HG03060 (cell line): Measurements from ENCODE around the gene ILK.

Experiments
- ATAC-seq: cut with Tn5 transposase; IDR thresholded peaks from one replicate; pipeline ENCODE4 v1.9.1; 2021; ENCODE audit warnings: low read depth, moderate number of reproducible peaks; ENCODE audit not compliant: unreplicated experiment

ILK gene

DNA sequence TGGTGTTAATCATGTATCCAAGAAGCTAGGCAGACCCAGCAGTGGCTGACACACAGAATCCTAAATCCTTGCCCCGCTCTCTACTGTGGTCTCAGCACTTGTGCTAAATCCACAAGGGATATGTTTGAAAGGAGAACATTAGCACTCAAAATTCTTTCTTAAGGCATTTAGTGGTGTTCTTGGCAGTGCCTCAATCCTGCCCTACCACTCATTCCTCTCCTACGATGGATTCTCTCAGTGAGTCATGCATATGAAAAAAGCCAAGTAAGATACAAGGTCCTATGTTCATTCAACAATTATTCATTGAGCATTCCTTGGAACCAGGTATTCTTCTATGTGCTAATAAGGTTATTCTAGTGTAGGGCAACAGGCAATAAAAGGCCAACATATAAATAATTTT lies 31.4 kb upstream of the ILK start:
- no peak for ATAC-seq

DNA sequence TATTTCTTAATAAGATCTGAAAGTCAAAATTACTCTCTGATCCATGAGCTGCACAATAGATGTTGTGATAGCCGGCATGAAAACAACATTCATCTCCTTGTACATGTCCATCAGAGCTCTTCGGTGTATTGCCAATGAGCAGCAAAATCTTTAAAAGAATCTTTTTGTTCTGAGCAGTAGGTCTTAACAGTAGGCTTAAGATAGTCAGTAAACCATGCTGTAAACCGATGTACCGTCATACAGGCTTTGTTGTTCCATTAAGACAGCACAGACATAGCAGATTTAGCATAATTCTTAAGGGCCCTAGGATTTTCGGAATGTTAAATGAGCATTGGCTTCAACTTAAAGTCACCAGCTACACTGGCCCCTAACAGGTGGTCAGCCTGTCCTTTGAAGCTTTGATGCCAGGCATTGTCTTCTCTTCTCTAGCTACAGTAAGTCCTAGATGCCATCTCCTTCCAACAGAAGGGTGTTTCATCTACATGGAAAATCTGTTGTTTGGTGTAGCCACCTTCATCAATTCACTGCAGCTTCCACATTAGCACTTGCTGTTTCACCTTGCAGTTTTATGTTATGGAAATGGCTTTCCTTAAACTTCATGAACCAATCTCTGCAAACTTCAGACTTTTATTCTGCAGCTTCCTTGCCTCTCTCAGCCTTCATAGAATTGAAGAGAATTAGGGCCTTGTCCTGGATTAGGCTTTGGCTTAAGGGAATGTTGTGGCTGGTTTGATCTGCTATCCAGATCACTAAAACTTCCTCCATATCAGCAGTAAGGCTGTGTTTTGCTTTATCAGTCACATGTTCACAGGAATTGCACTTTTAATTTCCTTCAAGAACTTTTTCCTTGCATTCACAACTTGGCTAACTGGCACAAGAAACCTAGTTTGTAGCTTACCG lies 28.5 kb upstream of the ILK start:
- no peak for ATAC-seq

DNA sequence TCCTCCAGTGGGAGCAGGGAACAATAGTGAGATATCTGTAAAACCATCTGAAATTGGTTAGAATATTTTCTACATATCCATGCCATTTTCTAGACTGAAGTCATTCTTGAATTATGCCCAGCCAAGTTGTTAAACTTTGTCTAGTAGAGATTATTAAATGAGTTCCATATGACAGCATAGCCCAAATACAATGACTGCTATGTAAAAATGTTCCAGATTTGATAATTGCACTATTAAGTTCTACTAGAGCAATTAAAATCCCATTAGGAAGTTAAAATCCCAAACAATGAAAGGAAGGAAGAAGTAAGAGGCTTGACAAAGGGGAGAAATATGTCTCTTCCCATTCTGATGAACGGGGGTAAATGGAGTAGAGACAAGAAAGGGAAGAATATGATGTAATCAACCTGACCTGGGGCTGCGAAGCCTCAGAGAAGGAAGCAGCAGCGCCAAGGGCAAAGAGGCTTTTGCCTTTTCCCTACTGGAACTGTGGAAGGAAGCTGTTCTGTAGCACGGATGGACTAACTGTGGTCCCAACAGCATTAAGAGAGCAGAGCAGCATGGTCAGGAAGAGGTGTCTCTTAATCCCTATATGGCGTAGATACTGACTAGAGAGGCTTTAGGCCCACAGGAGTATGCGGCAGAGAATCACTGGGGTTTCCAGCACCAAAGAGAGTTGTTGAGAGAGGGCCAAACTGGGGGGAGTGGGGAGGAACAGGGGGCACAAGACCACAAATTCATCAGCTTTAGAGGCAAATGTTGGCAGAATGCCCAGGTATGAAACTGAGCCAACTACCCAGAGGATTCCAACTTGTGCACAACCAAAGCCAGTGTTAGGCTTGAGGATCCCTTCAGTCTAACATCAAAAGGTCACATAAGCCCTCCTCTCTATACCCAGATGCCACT lies 26.9 kb upstream of the ILK start:
- no peak for ATAC-seq

DNA sequence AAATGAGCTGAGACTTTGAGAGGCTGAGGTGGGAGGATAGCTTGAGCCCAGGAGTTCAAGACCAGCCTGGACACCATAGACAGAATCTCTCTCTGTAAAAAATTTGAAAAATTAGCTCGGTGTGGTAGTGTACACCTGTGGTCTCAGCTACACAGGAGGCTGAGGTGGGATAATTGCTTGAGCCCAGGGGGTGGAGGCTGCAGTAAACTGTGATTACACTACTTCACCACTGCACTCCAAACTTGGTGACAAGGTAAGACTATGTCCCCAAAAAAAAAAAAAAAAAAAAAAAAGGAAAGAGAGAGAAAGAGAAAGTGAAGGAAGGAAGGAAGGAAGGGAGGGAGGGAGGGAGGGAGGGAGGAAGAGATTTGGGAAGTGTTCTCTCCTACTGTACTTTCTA lies 25.4 kb upstream of the ILK start:
- ATAC-seq, result no peak

DNA sequence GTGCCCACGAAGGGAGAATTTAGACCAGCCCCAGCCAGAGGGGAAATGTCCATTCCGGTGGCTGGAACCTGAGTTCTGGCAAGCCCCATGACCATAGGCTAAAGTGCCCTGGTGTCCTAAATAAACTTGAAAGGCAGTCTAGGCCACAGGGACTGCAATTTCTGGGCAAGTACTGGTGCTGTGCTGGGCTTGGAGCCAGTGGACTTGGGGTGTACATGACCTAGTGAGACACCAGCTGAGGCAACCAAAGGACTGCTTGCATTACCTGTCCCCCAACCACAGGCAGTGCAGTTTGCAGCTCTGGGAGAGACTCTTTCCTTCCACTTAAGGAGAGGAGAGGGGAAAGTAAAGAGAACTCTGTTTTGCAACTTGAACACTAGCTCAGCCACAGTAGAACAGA lies 23.9 kb upstream of the ILK start:
- no peak for ATAC-seq

DNA sequence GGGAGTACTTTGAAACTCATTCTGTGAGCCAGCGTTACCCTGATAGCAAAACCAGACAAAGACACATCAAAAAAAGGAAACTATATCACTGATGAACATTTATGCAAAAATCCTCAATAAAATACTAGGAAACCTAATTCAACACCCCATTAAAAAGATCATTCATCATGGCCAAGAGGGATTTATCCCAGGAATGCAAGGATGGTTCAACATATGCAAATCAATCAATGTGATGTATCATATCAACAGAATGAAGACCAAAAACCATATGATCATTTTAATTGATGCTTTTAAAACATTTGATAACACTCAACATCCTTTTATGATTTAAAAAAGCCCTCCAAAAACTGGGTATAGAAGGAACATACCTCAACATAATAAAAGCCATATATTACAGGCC lies 20.0 kb upstream of the ILK start:
- ATAC-seq, result no peak

DNA sequence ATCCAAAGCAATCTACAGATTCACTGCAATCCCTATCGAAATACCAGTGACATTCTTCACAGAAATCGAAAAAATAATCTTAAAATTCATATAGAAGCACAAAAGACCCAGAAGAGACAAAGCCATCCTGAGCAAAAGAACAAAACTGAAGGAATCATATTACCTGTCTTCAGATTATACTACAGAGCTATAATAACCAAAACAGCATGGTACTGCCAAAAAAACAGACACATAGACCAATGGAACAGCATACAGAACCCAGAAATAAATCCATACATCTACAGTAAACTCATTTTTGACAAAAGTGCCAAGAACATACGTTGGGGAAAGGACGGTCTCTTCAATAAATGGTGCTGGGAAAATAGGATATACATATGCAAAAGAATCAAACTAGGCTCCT lies 19.0 kb upstream of the ILK start:
- no peak for ATAC-seq

DNA sequence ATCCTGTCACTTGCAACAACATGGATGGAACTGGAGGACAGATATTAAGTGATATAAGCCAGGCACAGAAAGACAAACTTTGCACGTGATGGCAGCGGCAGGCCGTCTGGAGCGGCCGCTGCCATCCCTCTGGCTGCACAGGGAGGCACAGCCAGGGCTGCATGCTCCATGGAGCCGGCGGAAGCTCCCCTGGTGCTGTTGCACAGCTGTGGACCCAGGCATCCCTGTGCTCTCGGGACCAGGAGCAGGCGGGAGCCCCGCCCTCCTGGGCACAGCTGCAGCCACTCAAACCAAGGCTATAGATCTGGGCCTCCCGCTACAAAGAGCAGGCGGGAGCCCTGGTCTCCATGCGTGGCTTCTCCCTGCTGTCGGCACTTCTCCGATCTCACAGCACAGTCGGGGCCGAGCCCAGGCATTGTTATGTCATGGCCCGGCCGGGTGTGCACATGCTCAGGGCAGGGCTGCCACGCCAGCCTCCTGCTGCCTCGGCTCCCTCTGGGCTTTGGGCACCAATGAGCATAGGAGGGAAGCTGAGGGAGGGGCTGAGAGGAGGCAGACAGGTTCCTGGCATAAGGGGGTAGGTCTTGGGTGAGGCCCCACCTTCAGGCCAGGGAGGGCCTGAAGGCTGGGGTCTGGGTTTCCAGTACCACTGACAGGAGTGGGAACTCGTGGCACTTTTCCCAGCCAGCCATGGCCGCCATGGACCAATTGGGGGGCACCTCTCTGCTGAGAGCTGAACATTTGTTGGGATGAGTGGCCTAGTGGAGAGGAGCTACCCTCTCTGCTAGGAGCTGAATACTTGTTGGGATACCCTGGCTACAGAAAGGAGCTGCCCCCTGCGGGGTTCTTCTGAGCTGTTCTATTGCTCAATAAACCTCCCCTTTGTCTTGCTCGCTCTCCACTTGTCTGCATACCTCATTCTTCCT lies 16.9 kb upstream of the ILK start:
- ATAC-seq, result no peak

DNA sequence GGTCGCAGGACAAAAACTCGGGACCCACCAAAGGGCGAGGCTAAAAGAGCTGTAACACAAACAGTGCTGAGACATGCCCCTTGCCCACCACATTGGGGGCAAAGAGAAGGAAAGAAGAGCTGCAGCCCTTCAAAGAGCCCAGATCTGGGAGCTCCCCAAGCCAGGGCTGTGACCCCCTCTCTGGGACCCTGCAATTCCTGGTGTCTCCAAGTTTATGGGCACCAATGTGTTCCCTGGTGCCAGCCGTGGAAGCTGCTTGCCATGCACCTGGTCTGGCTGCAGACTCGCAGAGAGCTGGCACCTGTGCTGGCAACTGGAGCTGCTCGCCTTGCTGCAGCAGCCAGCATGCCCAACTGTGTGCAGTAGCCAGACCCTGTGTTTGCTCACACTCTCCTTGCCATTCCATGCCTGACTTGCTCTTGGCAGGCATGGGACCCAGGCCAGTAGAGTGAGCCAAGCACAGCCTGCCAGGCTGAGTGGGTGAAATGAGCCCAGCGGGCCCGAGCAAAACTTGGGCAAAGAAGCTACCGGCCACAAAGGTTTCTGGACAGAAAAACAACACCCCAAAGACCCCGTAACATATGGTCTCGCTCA lies 16.1 kb upstream of the ILK start:
- no peak for ATAC-seq

DNA sequence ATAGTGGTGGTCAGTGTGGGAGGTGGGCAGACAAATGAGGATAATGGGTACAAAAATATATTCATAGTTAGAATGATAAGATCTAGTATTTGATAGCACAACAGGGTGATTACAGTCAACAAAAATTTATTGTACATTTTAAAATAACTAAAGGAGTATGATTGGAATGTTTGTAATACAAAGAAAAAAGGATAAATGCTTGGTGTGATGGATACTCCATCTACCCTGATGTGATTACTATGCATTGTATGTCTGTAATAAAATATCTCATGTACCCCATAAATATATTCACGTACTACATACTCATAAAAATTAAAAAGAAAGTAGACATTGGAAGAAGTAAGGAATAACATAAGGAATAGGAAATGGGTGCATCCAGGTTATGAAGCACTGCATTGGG lies 15.6 kb upstream of the ILK start:
- no peak for ATAC-seq

DNA sequence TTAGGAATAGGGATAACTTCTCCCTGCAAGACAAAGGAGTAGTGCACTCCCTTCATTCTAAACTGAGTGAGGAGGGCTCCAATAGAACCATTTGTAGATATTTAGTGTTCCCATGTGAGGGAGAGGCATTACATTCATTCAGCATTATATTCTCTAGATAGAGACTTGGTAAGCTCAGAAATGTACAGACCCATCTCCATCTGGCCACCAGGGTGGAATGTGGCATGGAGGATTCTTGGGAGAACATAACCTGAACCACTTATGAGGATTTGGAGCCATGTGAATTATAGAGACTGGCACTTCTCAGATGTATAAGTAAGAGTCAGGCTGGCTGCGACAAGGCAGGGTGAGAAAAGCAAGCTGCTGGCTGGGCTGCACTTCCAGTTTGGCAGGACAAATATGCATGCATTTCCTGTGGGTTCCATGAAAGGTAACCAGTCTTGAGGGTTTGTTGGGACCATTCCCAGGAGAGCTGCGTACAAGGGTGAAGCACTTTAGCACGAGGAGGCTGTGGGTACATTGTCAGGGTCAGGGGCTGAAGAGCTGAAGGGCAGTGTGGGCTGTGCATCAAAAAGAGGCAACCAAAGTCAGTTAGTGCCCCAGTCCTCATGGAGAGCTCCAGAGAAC lies 9.3 kb upstream of the ILK start:
- ATAC-seq, result no peak

DNA sequence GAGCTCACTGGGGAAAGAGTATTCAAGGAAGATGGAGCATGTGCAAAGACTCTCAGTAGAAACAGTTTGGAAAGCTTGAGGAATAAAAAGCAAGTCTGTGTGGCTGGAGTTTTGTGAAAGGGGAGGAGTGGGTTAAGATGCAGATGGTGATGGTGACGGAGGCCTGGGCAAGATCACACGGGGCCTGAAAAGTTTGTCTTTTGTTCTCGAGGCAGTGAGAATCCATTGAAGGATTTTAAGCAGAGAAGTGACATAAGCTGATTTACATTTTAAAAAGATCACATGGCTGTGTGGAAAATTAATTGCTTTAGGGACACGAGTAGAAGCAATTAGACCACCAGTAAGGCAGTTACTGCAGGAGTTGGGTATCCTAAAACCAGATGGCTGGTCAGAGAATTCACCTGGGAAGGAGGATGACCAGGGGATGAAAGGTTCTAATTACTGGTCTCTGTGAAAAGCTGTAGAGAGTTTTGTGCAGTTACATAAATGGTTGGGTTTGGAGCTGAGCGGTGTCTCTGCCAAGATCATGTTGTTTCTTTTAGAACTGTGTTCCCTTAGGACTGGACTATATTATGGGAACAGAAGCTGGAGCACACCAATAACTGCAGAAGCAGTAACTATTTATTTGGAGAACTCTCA lies 7.2 kb upstream of the ILK start:
- ATAC-seq, result no peak

DNA sequence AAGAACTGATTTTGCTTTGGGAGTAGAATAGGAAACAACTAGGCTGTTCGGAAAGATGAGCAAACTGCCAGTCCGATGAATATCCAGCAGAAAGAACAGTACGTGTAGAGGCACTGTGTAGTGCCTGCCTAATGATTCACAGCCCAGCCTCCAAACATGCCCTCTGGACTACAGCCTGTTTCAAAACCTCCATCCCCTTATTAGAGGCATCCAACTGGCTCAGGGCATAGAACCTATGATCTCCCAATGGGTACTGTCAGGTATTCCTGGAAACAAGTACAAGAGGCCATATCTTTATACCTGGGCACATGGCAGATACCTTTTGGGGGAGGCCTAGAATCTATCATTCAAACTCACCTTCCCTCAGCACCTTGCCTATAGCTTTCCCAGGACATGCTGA lies 5.0 kb upstream of the ILK start:
- no peak for ATAC-seq

DNA sequence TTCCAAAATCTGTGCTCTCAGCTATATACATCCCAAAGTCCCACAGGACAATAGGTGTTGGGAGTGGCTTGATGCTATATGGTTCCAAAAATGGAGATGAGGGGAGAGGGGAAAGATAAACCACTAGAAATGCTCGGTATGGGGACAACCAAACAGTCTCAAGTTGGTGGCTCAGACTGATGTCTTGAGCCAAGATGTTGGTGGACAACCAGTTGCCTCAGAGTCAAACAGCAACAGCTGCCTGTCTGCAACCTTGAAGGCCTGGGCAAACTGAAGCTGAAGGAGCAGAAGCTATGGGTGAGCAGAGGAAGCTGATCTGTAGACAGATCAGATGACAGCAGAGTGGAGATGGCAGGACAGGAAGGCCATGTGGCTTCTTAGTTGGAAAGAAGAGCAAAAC lies 4.1 kb upstream of the ILK start:
- ATAC-seq, result no peak

DNA sequence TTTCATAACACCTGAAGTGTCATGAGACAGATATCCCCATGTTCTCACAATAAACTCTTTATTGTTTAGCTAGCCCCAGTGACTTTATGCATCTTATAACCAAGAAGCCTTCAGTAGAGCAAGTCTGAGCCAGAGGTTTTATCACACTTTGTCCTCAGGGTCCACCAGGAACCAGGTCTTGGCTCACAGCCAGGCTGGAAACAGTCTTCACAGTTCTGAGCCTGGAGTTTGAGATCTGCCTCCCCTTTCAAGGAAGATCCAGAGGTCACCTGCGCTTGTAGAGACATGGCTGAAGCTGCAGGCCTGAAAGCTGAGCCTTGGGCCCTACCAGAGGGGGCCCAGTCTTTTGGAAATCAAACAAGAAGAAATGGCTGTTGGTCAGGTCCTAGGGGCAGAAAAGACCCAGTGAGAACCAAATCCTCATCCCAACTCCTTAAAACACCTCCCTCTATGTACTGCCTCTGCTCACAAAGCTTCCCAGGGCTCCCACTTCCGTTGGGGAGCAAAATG lies 3.6 kb upstream of the ILK start:
- ATAC-seq, result no peak

DNA sequence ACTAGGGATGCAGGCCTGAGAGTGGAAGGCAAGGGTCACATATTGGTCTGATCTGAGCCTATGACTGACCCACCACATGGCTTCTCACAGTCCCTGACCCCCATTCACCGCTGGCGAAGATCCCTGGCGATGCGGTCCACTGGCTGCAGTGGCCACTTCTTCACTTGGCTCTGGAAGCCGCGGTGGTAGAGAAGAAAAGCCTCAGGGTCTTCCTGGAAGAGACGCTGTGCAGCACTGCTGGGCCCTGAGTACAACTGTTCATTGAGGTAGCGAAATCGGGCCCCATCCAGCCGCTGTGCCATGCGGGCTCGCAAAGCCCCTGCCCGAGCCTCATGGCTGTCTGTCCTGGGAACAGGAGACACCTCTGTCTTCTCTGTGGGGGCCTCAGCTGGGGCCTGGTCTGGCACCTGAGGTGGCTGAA lies 2.5 kb upstream of the ILK start:
- no peak for ATAC-seq

DNA sequence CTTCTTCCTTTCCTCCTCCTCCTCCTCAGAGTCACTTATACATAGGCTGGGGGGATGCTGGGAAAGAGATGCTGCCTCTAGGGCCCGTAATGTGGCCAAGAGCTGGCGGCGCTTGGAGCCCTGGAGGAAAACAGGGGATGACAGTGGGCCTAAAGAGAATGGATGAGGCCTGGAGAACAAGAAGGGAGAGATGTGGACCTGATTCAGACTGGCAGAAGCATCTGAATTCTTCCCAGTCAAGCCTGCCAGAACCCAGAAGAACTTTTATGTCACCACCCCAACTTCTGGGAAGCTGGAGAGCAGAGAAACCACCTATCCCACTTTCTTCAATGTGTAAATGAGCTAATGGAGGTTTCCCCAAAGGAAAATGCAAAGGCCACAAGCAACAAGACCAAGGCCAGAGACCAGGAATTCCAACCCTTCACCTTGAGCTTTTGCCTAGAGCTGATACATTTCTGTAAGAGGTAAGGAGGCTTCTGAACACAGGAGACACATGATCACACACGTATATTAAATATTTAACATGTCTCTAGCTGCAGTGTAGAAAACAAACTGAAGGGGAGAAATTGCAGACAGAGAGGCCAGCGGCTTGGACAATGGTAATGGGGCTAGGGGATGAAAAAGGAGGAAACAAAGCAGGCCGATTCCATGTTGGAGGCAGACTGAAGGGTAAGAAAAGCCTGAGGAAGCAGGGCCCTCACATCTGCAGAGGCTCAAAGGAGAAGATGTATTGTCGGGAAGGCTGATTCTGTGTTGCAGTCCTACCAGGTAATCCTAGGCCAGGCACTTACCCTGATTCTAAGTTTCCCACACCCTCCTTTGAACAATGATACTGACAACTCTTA lies 1.3 kb upstream of the ILK start:
- no peak for ATAC-seq

DNA sequence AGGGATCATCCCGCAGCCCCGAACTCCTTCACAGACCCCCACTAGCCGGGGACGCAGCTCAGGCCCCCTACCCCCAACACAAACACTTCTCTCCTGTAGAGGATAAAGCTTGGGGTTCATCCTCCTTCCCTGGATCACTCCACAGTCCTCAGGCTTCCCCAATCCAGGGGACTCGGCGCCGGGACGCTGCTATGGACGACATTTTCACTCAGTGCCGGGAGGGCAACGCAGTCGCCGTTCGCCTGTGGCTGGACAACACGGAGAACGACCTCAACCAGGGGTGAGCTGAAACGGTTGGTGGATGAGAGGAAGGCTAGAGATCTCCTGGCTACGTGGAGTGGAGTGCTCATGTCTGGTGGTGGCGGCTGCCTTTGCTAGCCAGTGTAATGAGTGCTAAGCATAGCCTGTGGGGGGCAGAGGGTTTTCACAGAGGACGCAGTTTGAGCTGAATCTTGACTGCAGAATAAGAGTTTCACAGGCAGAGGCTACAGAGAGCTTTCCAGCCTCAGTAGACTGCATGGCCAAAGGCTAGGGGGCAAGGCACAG lies 580 bp downstream of the ILK start:
- ATAC-seq, result no peak
